Smooth muscle cell (in vitro differentiated cells): ENCODE measurements around the gene PWWP2A. TPM values are rescaled to one million over a fixed set of nuclear protein-coding genes. Genes with fewer than 3 reads are reported as not detected.

ENCODE experiments used
- DNase-seq: peaks from one replicate; lab custom pipeline; 2025; ENCODE audit not compliant: unreplicated experiment; lab: John Stamatoyannopoulos, UW
- H2AFZ ChIP-seq: fragments of 200-600 bp; sonication (generic); 2 replicates; pipeline ENCODE4 v1.6.0; 2016; ENCODE audit warnings: antibody characterized with exemption, low read depth, mild to moderate bottlenecking
- H3F3A ChIP-seq: fragments of 200-600 bp; sonication (generic); 2 replicates; pipeline ENCODE4 v1.6.0; 2017; ENCODE audit warnings: antibody characterized with exemption, low read depth
- H3K27ac ChIP-seq: fragments of 200-600 bp; sonication (generic); 2 replicates; pipeline ENCODE4 v1.5.1; 2016; ENCODE audit warnings: low read depth, mild to moderate bottlenecking
- H3K27me3 ChIP-seq: fragments of 200-600 bp; sonication (generic); 2 replicates; pipeline ENCODE4 v1.6.1; 2016; ENCODE audit warnings: low read depth, mild to moderate bottlenecking
- H3K36me3 ChIP-seq: fragments of 200-600 bp; sonication (generic); 2 replicates; pipeline ENCODE4 v1.5.1; 2016; ENCODE audit warnings: low read depth
- H3K4me1 ChIP-seq: fragments of 200-600 bp; sonication (generic); 2 replicates; pipeline ENCODE4 v1.5.1; 2016; ENCODE audit warnings: low read depth
- H3K4me2 ChIP-seq: fragments of 200-600 bp; sonication (generic); 2 replicates; pipeline ENCODE4 v1.6.0; 2016; ENCODE audit warnings: mild to moderate bottlenecking
- H3K4me3 ChIP-seq: fragments of 200-600 bp; sonication (generic); 2 replicates; pipeline ENCODE4 v1.5.1; 2016; ENCODE audit warnings: mild to moderate bottlenecking
- H3K79me2 ChIP-seq: fragments of 200-600 bp; sonication (generic); 2 replicates; pipeline ENCODE4 v1.6.0; 2016; ENCODE audit warnings: low read depth, mild to moderate bottlenecking
- H3K9ac ChIP-seq: fragments of 200-600 bp; sonication (generic); 2 replicates; pipeline ENCODE4 v1.6.0; 2016; ENCODE audit warnings: low read depth
- H3K9me3 ChIP-seq: fragments of 200-600 bp; sonication (generic); replicated peaks from 2 replicates; pipeline ENCODE4 v1.5.1; 2016; ENCODE audit warnings: low read depth
- H4K20me1 ChIP-seq: fragments of 200-600 bp; sonication (generic); 2 replicates; pipeline ENCODE4 v1.6.0; 2016; ENCODE audit warnings: low read depth
- WGBS: methylation state at CpG from one replicate; pipeline ENCODE4 v1.1.7; 2016; ENCODE audit warnings: low lambda C conversion rate; 5-methylcytosine and 5-hydroxymethylcytosine counted together
- polyA plus RNA-seq: library from polyadenylated mRNA; unstranded; fragments of >200 nt; fragmentation: Nextera tagmentation; extraction: Ambion mirVana; gene quantifications from 2 replicates; pipeline ENCODE4 v1.2.1, GENCODE V29; 2016
- total RNA-seq: library from RNA; depleted of rRNA; stranded (reverse); fragments of >200 nt; gene quantifications from 2 replicates; pipeline ENCODE4 v1.2.3, GENCODE V29; 2014
- TF ChIP-seq, protein P1 (sequence below): fragments of 200-600 bp; sonication (generic); IDR thresholded peaks from 2 replicates; pipeline ENCODE4 v1.5.1; 2017; ENCODE audit warnings: borderline replicate concordance, mild to moderate bottlenecking, antibody characterized with exemption; ENCODE audit not compliant: insufficient read depth, poor library complexity, severe bottlenecking

PWWP2A gene
- total and polyA plus RNA-seq, 2 experiments from 2014 or later = 18.6 to 22.6 TPM

DNA sequence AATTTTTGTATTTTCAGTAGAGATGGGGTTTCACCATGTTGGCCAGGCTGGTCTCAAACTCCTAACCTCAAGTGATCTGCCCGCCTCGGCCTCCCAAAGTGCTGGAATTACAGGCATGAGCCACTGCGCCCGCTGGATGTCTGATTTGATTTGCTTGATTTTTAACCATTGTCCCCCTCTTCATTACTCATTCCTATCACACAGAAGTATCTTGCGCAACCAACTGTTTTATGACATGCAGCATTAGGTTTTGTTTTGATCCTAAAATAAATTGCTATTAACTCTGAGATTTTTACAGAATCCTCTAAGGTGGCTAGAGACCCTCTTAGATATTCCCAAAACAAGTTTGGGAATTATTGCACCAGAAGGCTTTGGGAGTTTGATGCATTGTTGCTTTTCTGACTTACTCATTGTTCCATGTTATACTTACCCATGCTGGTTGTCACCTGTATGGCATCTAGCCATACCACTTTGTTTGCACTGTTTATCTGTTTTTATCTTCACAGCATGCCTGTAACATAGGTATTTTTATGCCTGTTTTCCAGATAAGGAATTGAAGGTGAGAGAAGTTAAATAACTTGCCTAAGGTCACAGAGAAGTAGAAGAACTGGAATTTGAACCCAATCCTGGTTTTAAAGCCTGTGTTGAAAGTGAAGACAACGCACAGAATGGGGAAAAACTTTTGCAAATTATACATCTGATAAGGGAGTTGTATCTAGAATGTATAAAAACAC is 35.9 kb upstream of the PWWP2A start:
- WGBS = 86% methylated on average over 6 of the region's 6 CpGs
- no peak overlapping the region for H3K27ac ChIP-seq
- no peak for DNase-seq

GRCh38 chr5:160152901-160153300 is 33.7 kb upstream of the PWWP2A start:
- Histone ChIP-seq H3K4me1 (no peaks in the 10 kb centered on the region), H3K4me2 (no peak overlapping the region), H3K27ac (no peak overlapping the region), H4K20me1 (no peaks in the 10 kb centered on the region), H3K79me2 (no peaks in the 10 kb centered on the region), H3F3A (no peaks in the 10 kb centered on the region), H3K9ac (no peak overlapping the region), H3K4me3 (no peak overlapping the region), H2AFZ (no peak overlapping the region), H3K36me3 (no peaks in the 10 kb centered on the region), H3K9me3 (no peaks in the 10 kb centered on the region), H3K27me3 (no peaks in the 10 kb centered on the region)
- DNase-seq = no peak
- WGBS = 94% methylated on average over 6 of the region's 6 CpGs
- TF ChIP-seq, protein P1, sequence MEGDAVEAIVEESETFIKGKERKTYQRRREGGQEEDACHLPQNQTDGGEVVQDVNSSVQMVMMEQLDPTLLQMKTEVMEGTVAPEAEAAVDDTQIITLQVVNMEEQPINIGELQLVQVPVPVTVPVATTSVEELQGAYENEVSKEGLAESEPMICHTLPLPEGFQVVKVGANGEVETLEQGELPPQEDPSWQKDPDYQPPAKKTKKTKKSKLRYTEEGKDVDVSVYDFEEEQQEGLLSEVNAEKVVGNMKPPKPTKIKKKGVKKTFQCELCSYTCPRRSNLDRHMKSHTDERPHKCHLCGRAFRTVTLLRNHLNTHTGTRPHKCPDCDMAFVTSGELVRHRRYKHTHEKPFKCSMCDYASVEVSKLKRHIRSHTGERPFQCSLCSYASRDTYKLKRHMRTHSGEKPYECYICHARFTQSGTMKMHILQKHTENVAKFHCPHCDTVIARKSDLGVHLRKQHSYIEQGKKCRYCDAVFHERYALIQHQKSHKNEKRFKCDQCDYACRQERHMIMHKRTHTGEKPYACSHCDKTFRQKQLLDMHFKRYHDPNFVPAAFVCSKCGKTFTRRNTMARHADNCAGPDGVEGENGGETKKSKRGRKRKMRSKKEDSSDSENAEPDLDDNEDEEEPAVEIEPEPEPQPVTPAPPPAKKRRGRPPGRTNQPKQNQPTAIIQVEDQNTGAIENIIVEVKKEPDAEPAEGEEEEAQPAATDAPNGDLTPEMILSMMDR = no peak

More for the DNA sequence above, 35.9 kb upstream of the PWWP2A start:
- TF ChIP-seq, protein P1 = no peak
- Histone ChIP-seq H3K4me2 (no peak overlapping the region), H3K9ac (no peak overlapping the region), H3K9me3 (no peaks in the 10 kb centered on the region), H3K4me3 (no peak overlapping the region), H2AFZ (no peak overlapping the region), H3K79me2 (no peaks in the 10 kb centered on the region), H4K20me1 (no peaks in the 10 kb centered on the region), H3K27me3 (no peaks in the 10 kb centered on the region), H3F3A (no peaks in the 10 kb centered on the region), H3K36me3 (no peaks in the 10 kb centered on the region), H3K4me1 (peaks cover 6% of the 10 kb centered on the region)

DNA sequence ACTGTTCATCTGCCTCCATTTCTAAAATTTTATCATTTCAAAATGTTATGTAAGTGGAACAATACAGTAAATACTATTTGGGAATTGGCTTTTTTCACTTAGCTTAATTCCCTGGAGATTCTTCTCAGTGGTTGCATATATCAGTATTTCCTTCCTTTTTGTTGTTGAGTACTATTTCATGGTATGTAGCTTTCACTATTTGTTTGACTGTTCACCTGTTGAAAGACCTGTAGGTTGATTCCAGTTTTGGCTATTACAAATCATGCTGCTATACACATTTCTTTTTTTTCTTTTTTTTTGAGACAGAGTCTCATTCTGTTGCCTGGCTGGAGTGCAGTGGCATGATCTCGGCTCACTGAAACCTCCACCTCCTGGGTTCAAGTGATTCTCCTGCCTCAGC is 33.0 kb upstream of the PWWP2A start:
- no peak overlapping the region for H3K9ac ChIP-seq
- no peak overlapping the region for H3K4me2 ChIP-seq
- H3K79me2 ChIP-seq = no peaks in the 10 kb centered on the region
- no peaks in the 10 kb centered on the region for H3K4me1 ChIP-seq
- H3K27me3 ChIP-seq = no peaks in the 10 kb centered on the region
- TF ChIP-seq, protein P1 = no peak
- H3F3A ChIP-seq = no peaks in the 10 kb centered on the region
- H3K9me3 ChIP-seq = no peaks in the 10 kb centered on the region
- H2AFZ ChIP-seq = no peak overlapping the region
- no peak overlapping the region for H3K4me3 ChIP-seq
- H3K36me3 ChIP-seq = no peaks in the 10 kb centered on the region
- WGBS = 86% methylated on average over 1 of the region's 1 CpG
- no peak overlapping the region for H3K27ac ChIP-seq
- no peak for DNase-seq
- no peaks in the 10 kb centered on the region for H4K20me1 ChIP-seq

DNA sequence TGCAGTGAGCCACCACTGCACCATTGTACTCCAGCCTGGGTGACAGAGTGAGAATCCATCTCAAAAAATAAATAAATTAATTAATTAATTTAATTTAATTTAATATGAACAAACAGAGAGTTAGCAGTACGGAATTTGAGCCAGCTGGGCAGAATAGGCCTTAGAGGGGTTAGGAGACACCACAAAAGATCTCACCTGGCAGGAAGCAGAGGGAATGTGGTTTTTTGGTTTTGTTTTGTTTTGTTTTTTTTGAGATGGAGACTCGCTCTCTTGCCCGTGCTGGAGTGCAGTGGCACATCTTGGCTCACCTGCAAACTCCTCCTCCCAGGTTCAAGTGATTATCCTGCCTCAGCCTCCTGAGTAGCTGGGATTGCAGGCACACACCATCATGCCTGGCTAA is 31.8 kb upstream of the PWWP2A start:
- TF ChIP-seq, protein P1 = no peak
- H2AFZ ChIP-seq = no peak overlapping the region
- no peak overlapping the region for H3K27ac ChIP-seq
- H3K4me1 ChIP-seq = no peaks in the 10 kb centered on the region
- H3K79me2 ChIP-seq = no peaks in the 10 kb centered on the region
- H4K20me1 ChIP-seq = no peaks in the 10 kb centered on the region
- no peak overlapping the region for H3K4me2 ChIP-seq
- no peak overlapping the region for H3K9ac ChIP-seq
- no peaks in the 10 kb centered on the region for H3K27me3 ChIP-seq
- no peaks in the 10 kb centered on the region for H3F3A ChIP-seq
- WGBS = 93% methylated on average over 3 of the region's 3 CpGs
- H3K9me3 ChIP-seq = no peaks in the 10 kb centered on the region
- DNase-seq = no peak
- no peaks in the 10 kb centered on the region for H3K36me3 ChIP-seq
- H3K4me3 ChIP-seq = no peak overlapping the region
